ENCODE measurements around the gene THUMPD3. TPM values are rescaled to one million over a fixed set of nuclear protein-coding genes. Genes with fewer than 3 reads are reported as not detected.

Gene THUMPD3
- 17.4 and 22.1 TPM in 2 replicates for total RNA-seq (2014; rRNA removed; shearing (Covaris generic))

DNA sequence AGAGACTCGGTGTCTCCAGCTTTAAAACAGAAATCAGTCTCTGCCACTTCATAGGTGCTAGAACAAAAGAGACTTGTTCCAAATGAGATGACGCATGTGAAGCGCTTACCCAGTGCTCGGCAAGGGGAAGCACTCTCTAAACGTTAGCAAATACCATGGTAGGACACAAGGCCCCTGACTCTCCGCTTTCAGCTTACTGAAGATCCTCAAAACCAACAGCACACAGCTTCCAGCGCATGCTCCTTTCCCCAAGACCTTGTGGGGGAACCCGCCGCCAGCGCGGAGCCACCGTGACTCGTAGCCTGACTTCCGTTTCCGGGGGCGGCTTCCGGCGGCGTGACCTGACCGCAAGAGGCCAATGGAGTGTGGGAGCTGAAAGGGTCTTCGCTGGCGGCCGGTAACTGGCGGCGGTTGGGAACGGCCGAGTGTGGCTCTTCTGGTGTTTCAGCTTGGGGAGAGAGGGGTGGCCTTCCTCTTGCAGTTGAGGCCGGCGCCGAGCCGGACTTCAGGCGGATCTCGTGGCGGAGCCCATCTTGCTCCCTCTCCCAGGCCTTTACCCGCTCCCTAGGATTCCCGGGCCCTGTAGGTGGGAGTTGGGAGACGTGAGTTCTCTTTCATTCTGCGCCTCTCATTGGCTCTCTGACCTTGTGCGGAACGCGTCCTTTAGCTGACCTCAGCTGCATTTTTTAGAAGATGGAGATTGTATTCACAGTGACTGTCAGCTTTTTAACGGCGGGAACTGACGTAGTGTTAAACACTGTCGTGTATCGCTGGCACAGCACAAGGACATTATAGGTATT lies at the start of gene THUMPD3:
TSS of gene THUMPD3 (plus strand) at position 324 of the 800 bp plus-strand sequence. CDS start 2,015 bp downstream, outside the sequence.
- DNase-seq, result peak; percentile 79
- Histone ChIP-seq H3K4me3 (ENCODE audit: insufficient read depth, low read depth, low read length) (peak within 1 kb of the TSS; percentile 81), H3K27me3 (ENCODE audit: control insufficient read depth, insufficient read depth, low read length) (no peaks in the 10 kb centered on the region), H3K36me3 (replicated peaks; ENCODE audit: control insufficient read depth, insufficient read depth, low read length) (peaks cover 11% of the 10 kb centered on the region)

- DNase-seq, result no peak
These were observed 48.1 kb upstream of the THUMPD3 start for GRCh38 chr3:9314796-9315195.

GRCh38 chr3:9316881-9317361 lies 45.9 kb upstream of the THUMPD3 start:
- DNase-seq, result peak; percentile 44
- no peak overlapping the region for H3K4me3 ChIP-seq (ENCODE audit: insufficient read depth, low read depth, low read length)
- no peaks in the 10 kb centered on the region for H3K36me3 ChIP-seq (replicated peaks; ENCODE audit: control insufficient read depth, insufficient read depth, low read length)
- no peaks in the 10 kb centered on the region for H3K27me3 ChIP-seq (ENCODE audit: control insufficient read depth, insufficient read depth, low read length)

More at GRCh38 chr3:9314796-9315195, 48.1 kb upstream of the THUMPD3 start:
- Histone ChIP-seq H3K27me3 (ENCODE audit: control insufficient read depth, insufficient read depth, low read length) (no peaks in the 10 kb centered on the region), H3K36me3 (replicated peaks; ENCODE audit: control insufficient read depth, insufficient read depth, low read length) (no peaks in the 10 kb centered on the region), H3K4me3 (ENCODE audit: insufficient read depth, low read depth, low read length) (no peak overlapping the region)

DNA sequence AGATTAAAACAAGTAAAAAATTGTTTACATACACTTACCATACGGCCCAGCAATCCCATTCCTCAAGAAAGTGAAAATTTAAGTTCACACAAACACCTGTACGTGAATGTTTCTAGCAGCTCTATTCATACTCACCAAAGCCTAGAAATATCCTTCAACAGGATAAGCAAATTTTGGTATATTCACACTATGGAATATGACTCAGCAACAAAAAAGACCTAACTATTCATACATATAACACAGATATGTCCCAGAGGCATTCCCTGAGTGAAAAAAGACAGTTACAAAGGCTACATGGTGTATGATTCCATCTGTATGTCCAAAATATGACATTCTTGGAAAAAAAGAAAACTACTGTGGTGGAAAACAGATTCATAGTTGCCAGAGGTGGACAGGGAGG lies 40.1 kb upstream of the THUMPD3 start:
- H3K27me3 ChIP-seq (ENCODE audit: control insufficient read depth, insufficient read depth, low read length), result no peaks in the 10 kb centered on the region
- H3K4me3 ChIP-seq (ENCODE audit: insufficient read depth, low read depth, low read length), result no peak overlapping the region
- no peaks in the 10 kb centered on the region; the same call in 1 of the 2 replicates for H3K36me3 ChIP-seq (replicated peaks; ENCODE audit: control insufficient read depth, insufficient read depth, low read length)
- DNase-seq, result no peak

- Histone ChIP-seq H3K4me3 (ENCODE audit: insufficient read depth, low read depth, low read length) (no peak overlapping the region), H3K36me3 (replicated peaks; ENCODE audit: control insufficient read depth, insufficient read depth, low read length) (no peaks in the 10 kb centered on the region; the same call in 1 of the 2 replicates), H3K27me3 (ENCODE audit: control insufficient read depth, insufficient read depth, low read length) (no peaks in the 10 kb centered on the region)
- no peak for DNase-seq
These were observed 37.9 kb upstream of the THUMPD3 start for GRCh38 chr3:9324944-9325343.

DNA sequence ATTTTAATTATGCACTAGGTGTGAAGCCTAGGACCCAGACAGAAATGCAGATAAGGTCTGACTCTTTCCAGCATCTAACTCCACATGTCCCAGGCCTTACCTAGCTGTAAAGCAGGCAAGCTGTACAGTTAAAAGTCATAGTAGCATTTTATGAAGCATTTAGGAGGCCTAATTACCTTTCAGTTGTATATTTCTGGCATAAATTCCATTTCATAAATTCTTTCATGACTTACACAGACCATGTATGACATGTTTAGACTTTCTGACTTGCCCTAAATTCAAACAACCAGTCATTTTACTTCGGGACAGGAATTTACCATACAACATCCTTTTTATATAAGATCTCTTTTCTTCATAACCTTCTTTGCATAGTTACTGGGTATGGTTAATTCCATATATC lies 35.3 kb upstream of the THUMPD3 start:
- no peak for DNase-seq
- H3K27me3 ChIP-seq (ENCODE audit: control insufficient read depth, insufficient read depth, low read length), result no peaks in the 10 kb centered on the region
- H3K4me3 ChIP-seq (ENCODE audit: insufficient read depth, low read depth, low read length), result no peak overlapping the region
- H3K36me3 ChIP-seq (replicated peaks; ENCODE audit: control insufficient read depth, insufficient read depth, low read length), result no peaks in the 10 kb centered on the region; the same call in 1 of the 2 replicates

- Histone ChIP-seq H3K4me3 (ENCODE audit: insufficient read depth, low read depth, low read length) (no peak overlapping the region), H3K36me3 (replicated peaks; ENCODE audit: control insufficient read depth, insufficient read depth, low read length) (no peaks in the 10 kb centered on the region), H3K27me3 (ENCODE audit: control insufficient read depth, insufficient read depth, low read length) (no peaks in the 10 kb centered on the region)
- DNase-seq, result no peak
These were observed 32.6 kb upstream of the THUMPD3 start for GRCh38 chr3:9330166-9330703.

GRCh38 chr3:9331171-9331570 lies 31.7 kb upstream of the THUMPD3 start:
- no peaks in the 10 kb centered on the region for H3K36me3 ChIP-seq (replicated peaks; ENCODE audit: control insufficient read depth, insufficient read depth, low read length)
- no peak for DNase-seq

DNA sequence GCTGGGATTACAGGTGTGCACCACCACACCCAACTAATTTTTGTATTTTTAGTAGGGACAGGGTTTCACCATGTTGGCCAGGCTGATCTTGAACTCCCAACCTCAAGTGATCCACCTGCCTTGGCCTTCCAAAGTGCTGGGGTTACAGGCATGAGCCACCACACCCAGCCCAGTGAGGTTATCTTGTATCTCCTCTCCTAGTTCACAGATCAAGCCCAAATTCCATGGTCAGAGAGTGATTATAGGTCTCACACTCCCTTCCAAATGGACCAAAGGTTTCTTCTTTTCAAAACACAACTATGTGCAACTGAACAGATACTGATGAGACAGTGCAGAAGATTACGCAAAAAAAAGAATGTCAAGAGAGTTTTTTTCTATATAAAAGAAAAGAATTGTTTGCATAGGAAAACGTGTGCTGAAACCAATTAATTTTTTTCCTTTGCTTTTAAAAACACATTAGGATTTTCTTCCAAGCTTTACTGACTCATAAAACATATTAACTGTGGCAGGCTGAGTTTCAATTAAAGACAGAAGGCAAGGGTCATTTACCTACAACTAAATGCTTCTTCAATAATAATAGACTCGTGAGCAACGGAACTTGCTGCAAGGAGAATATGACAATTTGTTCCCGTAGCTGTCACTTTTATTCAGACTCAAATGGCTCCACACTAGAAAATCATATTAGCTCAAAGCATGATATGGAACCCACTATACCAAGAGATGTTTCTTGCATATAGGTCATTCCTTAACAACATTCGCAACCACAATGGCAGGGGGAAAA lies 30.4 kb upstream of the THUMPD3 start:
- DNase-seq, result no peak
- no peaks in the 10 kb centered on the region for H3K36me3 ChIP-seq (replicated peaks; ENCODE audit: control insufficient read depth, insufficient read depth, low read length)

More at GRCh38 chr3:9331171-9331570, 31.7 kb upstream of the THUMPD3 start:
- Histone ChIP-seq H3K4me3 (ENCODE audit: insufficient read depth, low read depth, low read length) (no peak overlapping the region), H3K27me3 (ENCODE audit: control insufficient read depth, insufficient read depth, low read length) (no peaks in the 10 kb centered on the region)

DNA sequence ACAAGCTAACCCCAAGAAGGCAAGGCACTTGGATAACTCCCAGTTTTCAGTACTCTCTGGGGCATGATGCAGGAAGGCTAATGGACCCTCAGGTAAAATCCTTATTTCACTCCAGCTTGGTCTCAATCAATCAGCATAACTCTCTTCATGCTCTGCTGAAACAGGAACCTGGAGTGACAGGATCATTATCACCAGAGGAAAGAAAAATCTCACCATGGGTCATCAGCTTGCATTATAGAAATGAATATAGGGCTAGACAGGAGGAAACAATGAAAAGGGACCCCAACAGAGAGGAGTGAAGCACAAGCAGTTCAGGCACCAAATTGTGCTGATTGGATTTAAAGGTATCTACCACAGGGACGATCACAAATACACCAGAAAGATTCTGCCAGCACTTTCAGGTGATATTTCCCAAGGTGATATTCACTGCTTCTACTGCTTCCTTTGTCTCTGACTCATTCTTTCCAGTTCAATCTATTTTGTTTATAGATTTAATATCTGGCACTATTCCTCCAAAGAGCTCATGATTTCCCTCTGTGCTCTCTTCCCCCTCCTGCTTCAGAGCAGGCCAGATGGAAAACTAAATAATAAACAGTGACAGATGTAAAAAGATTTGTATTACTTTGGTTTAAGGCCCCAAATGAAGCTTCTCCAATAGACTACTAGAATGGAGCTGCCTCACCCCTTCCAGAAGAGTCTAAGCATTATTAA lies 22.9 kb upstream of the THUMPD3 start:
- no peak for DNase-seq
- H3K27me3 ChIP-seq (ENCODE audit: control insufficient read depth, insufficient read depth, low read length), result no peaks in the 10 kb centered on the region
- H3K4me3 ChIP-seq (ENCODE audit: insufficient read depth, low read depth, low read length), result no peak overlapping the region
- H3K36me3 ChIP-seq (replicated peaks; ENCODE audit: control insufficient read depth, insufficient read depth, low read length), result no peaks in the 10 kb centered on the region

More for the DNA sequence above, 30.4 kb upstream of the THUMPD3 start:
- H3K4me3 ChIP-seq (ENCODE audit: insufficient read depth, low read depth, low read length), result no peak overlapping the region
- H3K27me3 ChIP-seq (ENCODE audit: control insufficient read depth, insufficient read depth, low read length), result no peaks in the 10 kb centered on the region

- H3K27me3 ChIP-seq (ENCODE audit: control insufficient read depth, insufficient read depth, low read length), result no peaks in the 10 kb centered on the region
- no peak for DNase-seq
These were observed 22.4 kb upstream of the THUMPD3 start for GRCh38 chr3:9340472-9340902.

DNA sequence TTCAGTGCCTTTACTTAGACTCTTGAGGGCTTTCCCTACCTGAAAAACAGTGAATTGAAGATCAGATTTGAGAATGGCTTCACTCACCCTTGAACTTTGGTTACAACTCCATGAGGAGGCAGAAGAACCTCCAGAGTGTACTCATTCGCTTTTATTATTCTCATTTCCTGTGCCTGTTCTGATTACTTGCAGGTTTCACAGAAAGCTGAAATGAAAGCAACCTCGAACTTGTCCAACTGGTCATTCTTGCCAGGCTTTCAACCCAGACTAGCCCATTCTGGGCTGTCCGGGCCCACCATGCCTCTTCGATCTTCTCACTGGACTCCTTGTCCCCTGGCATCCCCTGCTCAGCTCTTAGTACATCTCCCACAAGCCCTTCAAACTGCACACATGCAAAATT lies 20.2 kb upstream of the THUMPD3 start:
- H3K27me3 ChIP-seq (ENCODE audit: control insufficient read depth, insufficient read depth, low read length), result no peaks in the 10 kb centered on the region
- no peaks in the 10 kb centered on the region for H3K36me3 ChIP-seq (replicated peaks; ENCODE audit: control insufficient read depth, insufficient read depth, low read length)
- H3K4me3 ChIP-seq (ENCODE audit: insufficient read depth, low read depth, low read length), result no peak overlapping the region
- DNase-seq, result no peak

More at GRCh38 chr3:9340472-9340902, 22.4 kb upstream of the THUMPD3 start:
- Histone ChIP-seq H3K36me3 (replicated peaks; ENCODE audit: control insufficient read depth, insufficient read depth, low read length) (no peaks in the 10 kb centered on the region), H3K4me3 (ENCODE audit: insufficient read depth, low read depth, low read length) (no peak overlapping the region)

- no peaks in the 10 kb centered on the region for H3K36me3 ChIP-seq (replicated peaks; ENCODE audit: control insufficient read depth, insufficient read depth, low read length)
- no peak for DNase-seq
- no peak overlapping the region for H3K4me3 ChIP-seq (ENCODE audit: insufficient read depth, low read depth, low read length)
- H3K27me3 ChIP-seq (ENCODE audit: control insufficient read depth, insufficient read depth, low read length), result no peaks in the 10 kb centered on the region
These were observed 19.7 kb upstream of the THUMPD3 start for GRCh38 chr3:9343115-9343514.

- Histone ChIP-seq H3K36me3 (replicated peaks; ENCODE audit: control insufficient read depth, insufficient read depth, low read length) (no peaks in the 10 kb centered on the region), H3K27me3 (ENCODE audit: control insufficient read depth, insufficient read depth, low read length) (no peaks in the 10 kb centered on the region), H3K4me3 (ENCODE audit: insufficient read depth, low read depth, low read length) (no peak overlapping the region)
- no peak for DNase-seq
These were observed 17.8 kb upstream of the THUMPD3 start for GRCh38 chr3:9345041-9345440.
